ENCODE data around the gene DEAF1. TPM values are rescaled to one million over a fixed set of nuclear protein-coding genes. Genes with fewer than 3 reads are reported as not detected.

Gene DEAF1
- total and polyA plus RNA-seq, 2 experiments from 2014 or later: 42.6 to 47.8 TPM

GRCh38 chr11:704781-705645 lies 10.0 kb upstream of the DEAF1 start (continued):
- no peak for TF ChIP-seq ZNF462 (CRISPR knock-in tag; IDR thresholded peaks at IDR 0.05)
- no peak for TF ChIP-seq JUNB (IDR thresholded peaks at IDR 0.05; ENCODE audit: unreplicated experiment)
- no peak for TF ChIP-seq POLR2AphosphoS5 (IDR thresholded peaks at IDR 0.05; ENCODE audit: low read depth)
- TF ChIP-seq ZNF331 (CRISPR knock-in tag; IDR thresholded peaks at IDR 0.05; ENCODE audit: low read depth): no peak
- TF ChIP-seq EZH2 (IDR thresholded peaks at IDR 0.05; ENCODE audit: low read depth, unreplicated experiment): no peak

GRCh38 chr11:704228-704674 lies 9.2 kb upstream of the DEAF1 start:
- Histone ChIP-seq H3K27me3 (ENCODE audit: insufficient read depth) (no peaks in the 10 kb centered on the region), H3K36me3 (ENCODE audit: insufficient read depth) (no peaks in the 10 kb centered on the region), H3K27ac (ENCODE audit: low read depth) (no peak overlapping the region), H3K9me2 (ENCODE audit: insufficient read depth) (no peaks in the 10 kb centered on the region), H2AFZ (no peak overlapping the region), H3K79me2 (replicated peaks; ENCODE audit: insufficient read depth) (no peaks in the 10 kb centered on the region), H4K20me1 (replicated peaks; ENCODE audit: insufficient read depth) (peaks cover 2% of the 10 kb centered on the region; the same call in 1 of the 2 replicates), H3K4me3 (no peak overlapping the region), H3F3A (replicated peaks; ENCODE audit: low read depth) (0 out of 2 replicates have a peak, but pooled peaks cover 18% of the 10 kb centered on the region), H3K4me1 (ENCODE audit: insufficient read depth) (peaks cover 12% of the 10 kb centered on the region; the same call in 1 of the 2 replicates), H3K4me2 (no peak overlapping the region)
- no peak for DNase-seq (ENCODE audit: low spot score)
- TF ChIP-seq POLR2AphosphoS5 (IDR thresholded peaks at IDR 0.05; ENCODE audit: low read depth) (no peak), CREB1 (CRISPR knock-in tag; IDR thresholded peaks at IDR 0.05; ENCODE audit: low read depth) (no peak), STAT1 (IDR thresholded peaks at IDR 0.05; ENCODE audit: unreplicated experiment) (no peak)
- Mint-ChIP-seq H3K27me3 (ENCODE audit: insufficient read depth, low read depth, poor library complexity) (peaks cover 6% of the 10 kb centered on the region), H3K4me3 (no peak overlapping the region), H3K36me3 (ENCODE audit: low read depth) (no peaks in the 10 kb centered on the region; the same call in 2 of the 3 replicates), H3K27ac (no peak overlapping the region), H3K4me1 (peaks cover 10% of the 10 kb centered on the region; the same call in 2 of the 3 replicates), H3K9me3 (no peaks in the 10 kb centered on the region)
- ATAC-seq: no peak

Measured in GM23338 (cell line).